ENCODE measurements around the gene PLAGL2.

Gene PLAGL2

GRCh38 chr20:32152421-32153155 is 55.0 kb downstream of the PLAGL2 start:
- in situ Hi-C loops (cut with MboI; ENCODE audit: low sequenced_read_pairs) = no loop called here

DNA sequence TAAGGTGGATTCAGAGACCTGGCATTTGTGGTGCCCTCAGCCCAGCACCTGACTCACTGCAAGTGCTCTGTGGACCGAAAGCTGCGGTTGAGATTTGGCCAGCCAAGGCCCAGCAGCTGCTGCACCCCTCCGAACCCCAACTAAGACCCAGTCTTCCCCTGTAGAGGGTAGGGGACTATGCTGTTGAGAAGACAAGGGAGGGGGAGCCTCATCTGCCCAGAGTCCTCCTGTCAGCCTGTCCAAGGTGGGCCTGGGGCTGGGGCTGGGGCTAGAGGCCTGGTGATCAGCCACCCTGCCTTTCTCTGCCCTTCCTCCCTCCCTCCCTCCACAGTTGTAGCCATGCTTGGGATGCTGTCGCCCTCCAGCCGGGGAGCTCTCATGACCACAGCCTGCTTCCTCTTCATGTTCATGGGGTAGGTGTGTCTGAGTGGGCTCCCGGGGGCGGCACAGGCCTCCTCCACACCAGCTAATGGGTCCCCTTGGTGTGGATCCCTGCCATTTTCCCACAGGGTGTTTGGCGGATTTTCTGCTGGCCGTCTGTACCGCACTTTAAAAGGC is 57.2 kb downstream of the PLAGL2 start:
- in situ Hi-C loops (cut with MboI; ENCODE audit: low sequenced_read_pairs) = no loop called here

DNA sequence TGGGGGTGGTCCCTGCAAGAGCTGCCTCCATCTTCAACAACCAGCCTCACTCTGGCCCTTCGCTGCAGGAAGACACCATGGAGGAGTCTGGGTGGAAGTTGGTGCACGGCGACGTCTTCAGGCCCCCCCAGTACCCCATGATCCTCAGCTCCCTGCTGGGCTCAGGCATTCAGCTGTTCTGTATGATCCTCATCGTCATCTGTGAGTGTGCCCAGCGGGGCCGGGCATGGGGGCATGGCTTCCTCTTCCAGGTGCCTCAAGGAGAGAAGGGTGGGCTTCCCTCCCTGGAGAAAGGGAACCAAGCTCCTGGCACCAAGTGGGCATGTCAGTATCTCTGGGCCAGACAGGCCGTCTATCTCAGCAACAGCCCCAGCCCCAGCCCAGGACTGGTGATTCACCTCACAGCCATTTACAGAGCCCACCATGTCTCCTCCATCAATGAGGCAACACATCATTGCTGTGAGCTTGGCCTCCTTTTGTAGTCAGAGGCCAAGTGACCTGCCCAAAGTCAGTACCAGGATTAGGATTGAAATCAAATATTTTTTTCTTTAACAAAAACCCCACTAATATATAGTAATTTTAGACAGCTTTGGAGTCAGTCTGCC is 57.9 kb downstream of the PLAGL2 start:
- in situ Hi-C loops (cut with MboI; ENCODE audit: low sequenced_read_pairs) = no loop called here

- in situ Hi-C loops (cut with MboI; ENCODE audit: low sequenced_read_pairs) = no loop called here
Observed at GRCh38 chr20:32144898-32145662, 62.5 kb downstream of the PLAGL2 start.

- in situ Hi-C loops (cut with MboI; ENCODE audit: low sequenced_read_pairs) = no loop called here
Observed at GRCh38 chr20:32142991-32143390, 64.6 kb downstream of the PLAGL2 start.
